Stimulated activated CD8-positive, alpha-beta memory T cell treated with anti-CD3 and anti-CD28 coated beads, Interleukin-12 subunit alpha, Interleukin-12 subunit beta, amount 100 ng/mL, for 24 hours (primary cell): ENCODE data around the gene AFF1.
"Not testable (repeated sequence)": the region's sequence is repeated elsewhere in the genome, so short reads cannot be mapped to it uniquely, and the experiment has no call there.

ENCODE experiments used
- DNase-seq: peaks from one replicate; pipeline ENCODE4 v3.0.0-alpha.2; 2020; ENCODE audit errors: extremely low read depth

AFF1 gene

GRCh38 chr4:87012265-87012953 lies 77.6 kb downstream of the AFF1 start:
- no peak for DNase-seq

GRCh38 chr4:87012954-87013308 lies 78.1 kb downstream of the AFF1 start:
- DNase-seq, result not testable (repeated sequence)

- DNase-seq, result no peak
These were observed 79.5 kb downstream of the AFF1 start for GRCh38 chr4:87014284-87014782.

GRCh38 chr4:87015416-87015815 lies 80.6 kb downstream of the AFF1 start:
- no peak for DNase-seq

- DNase-seq, result no peak
These were observed 83.0 kb downstream of the AFF1 start for GRCh38 chr4:87017580-87018342.

GRCh38 chr4:87018753-87019152 lies 83.9 kb downstream of the AFF1 start:
- DNase-seq, result no peak

- no peak for DNase-seq
These were observed 84.5 kb downstream of the AFF1 start for GRCh38 chr4:87019246-87019791.

GRCh38 chr4:87019898-87020297 lies 85.1 kb downstream of the AFF1 start:
- DNase-seq, result no peak

GRCh38 chr4:87024201-87024600 lies 89.4 kb downstream of the AFF1 start:
- DNase-seq, result no peak

GRCh38 chr4:87025023-87025613 lies 90.3 kb downstream of the AFF1 start:
- DNase-seq, result no peak

- no peak for DNase-seq
These were observed 90.8 kb downstream of the AFF1 start for GRCh38 chr4:87025614-87026041.

- no peak for DNase-seq
These were observed 92.1 kb downstream of the AFF1 start for GRCh38 chr4:87026800-87027495.

GRCh38 chr4:87029356-87029755 lies 94.5 kb downstream of the AFF1 start:
- no peak for DNase-seq

- no peak for DNase-seq
These were observed 95.3 kb downstream of the AFF1 start for GRCh38 chr4:87030124-87030523.

- no peak for DNase-seq
These were observed 96.1 kb downstream of the AFF1 start for GRCh38 chr4:87030755-87031441.

GRCh38 chr4:87031920-87032319 lies 97.1 kb downstream of the AFF1 start:
- no peak for DNase-seq

- no peak for DNase-seq
These were observed 98.2 kb downstream of the AFF1 start for GRCh38 chr4:87032884-87033533.

GRCh38 chr4:87033902-87034301 lies 99.1 kb downstream of the AFF1 start:
- DNase-seq, result no peak

- DNase-seq, result no peak
These were observed 99.7 kb downstream of the AFF1 start for GRCh38 chr4:87034527-87034926.

- DNase-seq, result no peak
These were observed 101.2 kb downstream of the AFF1 start for GRCh38 chr4:87035881-87036509.
